OCI-LY1 (cell line): ENCODE results near the gene IQUB.

Source experiments
- H2AFZ ChIP-seq: fragments of 200-600 bp; sonication (generic), shearing (Covaris generic); 2 replicates; pipeline ENCODE4 v1.6.0; 2014; ENCODE audit warnings: antibody characterized with exemption, mild to moderate bottlenecking, low read length
- H3F3A ChIP-seq: fragments of 200-600 bp; sonication (generic), shearing (Covaris generic); 2 replicates; pipeline ENCODE4 v1.6.0; 2014; ENCODE audit warnings: mild to moderate bottlenecking, antibody characterized with exemption, low read length, moderate library complexity; ENCODE audit not compliant: insufficient read depth
- H3K27ac ChIP-seq: fragments of 200-600 bp; sonication (generic); 2 replicates; pipeline ENCODE4 v1.5.1; 2014; ENCODE audit warnings: low read length, mixed run types, mild to moderate bottlenecking, low read depth; ENCODE audit not compliant: poor library complexity, severe bottlenecking
- H3K27me3 ChIP-seq: fragments of 200-600 bp; sonication (generic); 2 replicates; pipeline ENCODE4 v1.6.0; 2014; ENCODE audit warnings: antibody characterized with exemption, mild to moderate bottlenecking, low read length, moderate library complexity; ENCODE audit not compliant: insufficient read depth
- H3K36me3 ChIP-seq: fragments of 200-600 bp; sonication (generic); 2 replicates; pipeline ENCODE4 v1.6.1; 2014; ENCODE audit warnings: mild to moderate bottlenecking, antibody characterized with exemption, low read length, moderate library complexity, mixed read lengths; ENCODE audit not compliant: insufficient read depth
- H3K4me1 ChIP-seq: fragments of 200-600 bp; sonication (generic); 2 replicates; pipeline ENCODE4 v1.5.1; 2014; ENCODE audit warnings: mild to moderate bottlenecking, low read length, moderate library complexity; ENCODE audit not compliant: insufficient read depth, severe bottlenecking
- H3K4me2 ChIP-seq: fragments of 200-600 bp; sonication (generic), shearing (Covaris generic); 2 replicates; pipeline ENCODE4 v1.6.1; 2014; ENCODE audit warnings: low read length
- H3K4me3 ChIP-seq: fragments of 200-600 bp; sonication (generic); 2 replicates; pipeline ENCODE4 v1.5.1; 2014; ENCODE audit warnings: low read length, low read depth, mild to moderate bottlenecking, mixed read lengths; ENCODE audit not compliant: poor library complexity, severe bottlenecking
- H3K79me2 ChIP-seq: fragments of 200-600 bp; shearing (Covaris generic); 2 replicates; pipeline ENCODE4 v1.6.1; 2016; ENCODE audit warnings: mixed run types, low read length, mixed read lengths; ENCODE audit not compliant: insufficient read depth
- H3K9ac ChIP-seq: fragments of 200-600 bp; sonication (generic), shearing (Covaris generic); 2 replicates; pipeline ENCODE4 v1.6.1; 2014; ENCODE audit warnings: mild to moderate bottlenecking, low read length, mixed read lengths
- H3K9me2 ChIP-seq: fragments of 200-600 bp; sonication (generic), shearing (Covaris generic); 2 replicates; pipeline ENCODE4 v1.6.1; 2014; ENCODE audit warnings: low read depth, mild to moderate bottlenecking, low read length, mixed read lengths
- H3K9me3 ChIP-seq: fragments of 200-600 bp; shearing (Covaris generic); 2 replicates; pipeline ENCODE4 v1.6.1; 2014; ENCODE audit warnings: low read length, mixed read lengths
- H4K20me1 ChIP-seq: fragments of 200-600 bp; sonication (generic), shearing (Covaris generic); 2 replicates; pipeline ENCODE4 v1.6.0; 2016; ENCODE audit warnings: mild to moderate bottlenecking, low read length; ENCODE audit not compliant: insufficient read depth
- CTCF ChIP-seq: fragments of 200-600 bp; sonication (generic), shearing (Covaris generic); IDR thresholded peaks from 2 replicates; pipeline ENCODE4 v1.5.1; 2017; ENCODE audit warnings: mild to moderate bottlenecking, antibody characterized with exemption, low read length, moderate library complexity, mixed read lengths
- EZH2 ChIP-seq: fragments of 200-600 bp; sonication (generic), shearing (Covaris generic); IDR thresholded peaks from 2 replicates; pipeline ENCODE4 v1.8.0; 2017; ENCODE audit warnings: borderline replicate concordance, mixed run types, mild to moderate bottlenecking, antibody characterized with exemption, low read length, moderate library complexity, mixed read lengths

IQUB gene

GRCh38 chr7:123433665-123434064 lies 100.7 kb downstream of the IQUB start:
- TF ChIP-seq EZH2 = no peak
- TF ChIP-seq CTCF = no peak
- Histone ChIP-seq H3K4me2 (no peak overlapping the region), H3K9ac (no peak overlapping the region)

GRCh38 chr7:123432601-123433000 lies 101.8 kb downstream of the IQUB start:
- Histone ChIP-seq H3K27me3 (no peaks in the 10 kb centered on the region), H3K4me3 (no peak overlapping the region), H3K36me3 (no peaks in the 10 kb centered on the region), H3K27ac (no peak overlapping the region), H3K9me3 (no peaks in the 10 kb centered on the region), H4K20me1 (no peaks in the 10 kb centered on the region), H3K4me2 (no peak overlapping the region), H3K9ac (no peak overlapping the region), H3F3A (no peaks in the 10 kb centered on the region), H3K79me2 (no peaks in the 10 kb centered on the region), H3K4me1 (no peaks in the 10 kb centered on the region), H2AFZ (no peak overlapping the region), H3K9me2 (peaks cover 6% of the 10 kb centered on the region; the same call in 1 of the 2 replicates)
- TF ChIP-seq CTCF = no peak
- TF ChIP-seq EZH2 = no peak

More at GRCh38 chr7:123433665-123434064, 100.7 kb downstream of the IQUB start:
- H3K9me2 ChIP-seq = peaks cover 6% of the 10 kb centered on the region; the same call in 1 of the 2 replicates
- no peak overlapping the region for H3K27ac ChIP-seq
- no peaks in the 10 kb centered on the region for H3K4me1 ChIP-seq
- no peaks in the 10 kb centered on the region for H3K36me3 ChIP-seq
- no peaks in the 10 kb centered on the region for H3K9me3 ChIP-seq
- no peaks in the 10 kb centered on the region for H3K79me2 ChIP-seq
- H3K4me3 ChIP-seq = no peak overlapping the region
- no peaks in the 10 kb centered on the region for H4K20me1 ChIP-seq
- H3F3A ChIP-seq = no peaks in the 10 kb centered on the region
- H3K27me3 ChIP-seq = no peaks in the 10 kb centered on the region
- no peak overlapping the region for H2AFZ ChIP-seq

- peaks cover 9% of the 10 kb centered on the region for H3K9me2 ChIP-seq
- H3K9ac ChIP-seq = no peak overlapping the region
- no peaks in the 10 kb centered on the region for H3K9me3 ChIP-seq
- no peak overlapping the region for H2AFZ ChIP-seq
- H3K4me3 ChIP-seq = no peak overlapping the region
- no peaks in the 10 kb centered on the region for H3K79me2 ChIP-seq
- no peak overlapping the region for H3K27ac ChIP-seq
- no peaks in the 10 kb centered on the region for H3K36me3 ChIP-seq
- TF ChIP-seq EZH2 = no peak
- TF ChIP-seq CTCF = no peak
- no peaks in the 10 kb centered on the region for H3K4me1 ChIP-seq
- H3K27me3 ChIP-seq = no peaks in the 10 kb centered on the region
- no peak overlapping the region for H3K4me2 ChIP-seq
- no peaks in the 10 kb centered on the region for H3F3A ChIP-seq
- H4K20me1 ChIP-seq = 0 out of 2 replicates have a peak, but pooled peaks cover 2% of the 10 kb centered on the region
Observed at GRCh38 chr7:123431075-123431614, 103.2 kb downstream of the IQUB start.
